Measurements from ENCODE around the gene FKBP6. TPM values are rescaled to one million over a fixed set of nuclear protein-coding genes. Genes with fewer than 3 reads are reported as not detected.
A peak's percentile ranks its signal among the peaks of the same experiment; 100 is the strongest.
"Not testable (repeated sequence)": the region's sequence is repeated elsewhere in the genome, so short reads cannot be mapped to it uniquely, and the experiment has no call there.

The FKBP6 gene, protein sequence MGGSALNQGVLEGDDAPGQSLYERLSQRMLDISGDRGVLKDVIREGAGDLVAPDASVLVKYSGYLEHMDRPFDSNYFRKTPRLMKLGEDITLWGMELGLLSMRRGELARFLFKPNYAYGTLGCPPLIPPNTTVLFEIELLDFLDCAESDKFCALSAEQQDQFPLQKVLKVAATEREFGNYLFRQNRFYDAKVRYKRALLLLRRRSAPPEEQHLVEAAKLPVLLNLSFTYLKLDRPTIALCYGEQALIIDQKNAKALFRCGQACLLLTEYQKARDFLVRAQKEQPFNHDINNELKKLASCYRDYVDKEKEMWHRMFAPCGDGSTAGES
- total RNA-seq (2016; rRNA removed; fragmentation: Illumina TruSeq; extraction: Trizol) (0.13 and 0.20 TPM in 2 replicates), polyA plus RNA-seq (2011; rRNA removed) (0.07 and 0.09 TPM in 2 replicates), polyA minus RNA-seq (2011; rRNA and poly(A)+ RNA removed; ENCODE audit: low replicate concordance) (0.10 TPM in 1 of 2 replicates, not detected in the other), Bru-seq, nascent RNA (percentile 22 among the genes with signal in this experiment), BruChase-seq, experiment 1, labeled RNA remaining after a 6-hour chase (percentile 14 among the genes with signal in this experiment), BruChase-seq, experiment 2, labeled RNA remaining after a 2-hour chase (percentile 14 among the genes with signal in this experiment)
- total RNA-seq (2016; cell fraction: cytosol; rRNA removed; fragmentation: Illumina TruSeq; extraction: Trizol; ENCODE audit: low read depth) = not detected in 2 replicates
- total RNA-seq (2016; cell fraction: insoluble cytoplasmic fraction; rRNA removed; fragmentation: Illumina TruSeq; extraction: Trizol) = 0.15 and 0.16 TPM in 2 replicates
- total RNA-seq (2016; cell fraction: membrane; rRNA removed; fragmentation: Illumina TruSeq; extraction: Trizol) = 0.17 and 0.22 TPM in 2 replicates
- total RNA-seq (2016; cell fraction: nucleus; rRNA removed; fragmentation: Illumina TruSeq; extraction: Trizol) = 0.22 TPM in 1 of 2 replicates, not detected in the other
- polyA plus RNA-seq (2011; cell fraction: cytosol; rRNA removed) = 0.07 and 0.09 TPM in 2 replicates
- polyA plus RNA-seq (2011; cell fraction: nucleus; rRNA removed) = 0.08 TPM in 1 of 2 replicates, not detected in the other
- polyA plus RNA-seq (2012) = 0.07 and 0.12 TPM in 2 replicates
- not detected in 2 replicates for polyA plus RNA-seq (2016; cell fraction: cytosol; fragmentation: Illumina TruSeq; extraction: Trizol; ENCODE audit: low read depth)
- 0.21 and 0.26 TPM in 2 replicates for polyA plus RNA-seq (2016; cell fraction: insoluble cytoplasmic fraction; fragmentation: Illumina TruSeq; extraction: Trizol; ENCODE audit: low read depth)
- 0.10 TPM in 1 of 2 replicates, not detected in the other for polyA plus RNA-seq (2016; cell fraction: membrane; fragmentation: Illumina TruSeq; extraction: Trizol; ENCODE audit: low read depth)
- polyA plus RNA-seq (2016; cell fraction: nucleus; fragmentation: Illumina TruSeq; extraction: Trizol; ENCODE audit: insufficient read depth, low read depth) = 0.49 TPM in 1 of 2 replicates, not detected in the other
- not detected in 2 replicates for polyA minus RNA-seq (2011; cell fraction: cytosol; rRNA and poly(A)+ RNA removed)
- 0.13 TPM in 1 of 2 replicates, not detected in the other for polyA minus RNA-seq (2011; cell fraction: nucleus; rRNA and poly(A)+ RNA removed)
- long read RNA-seq, experiment 1 = 0 reads
- long read RNA-seq, experiment 2 = 0 reads

DNA sequence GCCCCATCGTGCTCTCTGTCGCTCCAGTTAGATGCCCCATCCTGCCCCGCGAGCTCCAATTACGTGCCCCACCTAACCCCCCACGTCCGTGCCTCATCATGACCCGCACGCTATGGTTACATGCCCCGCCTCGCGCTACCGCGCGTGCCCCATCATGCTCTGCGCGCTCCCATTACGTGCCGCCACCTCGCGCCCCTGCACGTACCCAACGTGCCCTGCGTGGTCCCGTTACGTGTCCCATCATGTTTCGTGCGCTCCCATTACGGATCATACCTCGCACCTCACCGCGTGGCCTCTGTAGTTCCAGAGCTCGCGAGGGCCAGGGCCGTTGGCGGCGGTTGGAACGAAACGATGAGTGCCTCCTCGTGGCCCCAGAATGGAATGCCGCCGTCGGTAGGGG lies at the start of gene FKBP6, which contains the start of gene TRIM50:
Gene FKBP6 (plus strand): TSS at position 240 of the 400 bp plus-strand sequence. CDS start 268 bp downstream, outside the sequence.
Gene TRIM50 (minus strand): TSS at position 161 of the 400 bp plus-strand sequence. CDS start 3,295 bp downstream, outside the sequence.
- H3K79me2 ChIP-seq (ENCODE audit: insufficient read depth, low read length); H3K9me3 ChIP-seq (ENCODE audit: low read length); H3K4me2 ChIP-seq (ENCODE audit: low read depth, low read length); H3K27ac ChIP-seq (ENCODE audit: extremely low read length, insufficient read depth, low read length); H4K20me1 ChIP-seq (ENCODE audit: insufficient read depth, low read length); CTCF ChIA-PET (ENCODE audit: low intra/inter-chr PET ratio, low total read pairs); ATAC-seq; FAIRE-seq; DNase-seq (ENCODE audit: low spot score); H3K4me3 ChIP-seq (replicated peaks in 1 of 3; ENCODE audit: insufficient read depth in 1 of 3, low read depth in 2 of 3, low read length in 3 of 3); in situ Hi-C loops (cut with HindIII; ENCODE audit: extremely low pct_ligation_motif_present, low pct_unique_long_range_greater_than_20kb); H2AFZ ChIP-seq (ENCODE audit: low read length); H3K9ac ChIP-seq (ENCODE audit: insufficient read depth, low read depth, low read length); POLR2A ChIA-PET; H3K36me3 ChIP-seq (replicated peaks in 1 of 2; ENCODE audit: control insufficient read depth in 1 of 2, insufficient read depth in 2 of 2, low read length in 2 of 2); intact Hi-C loops (cut with micrococcal nuclease; ENCODE audit: unreplicated experiment); BruUV-seq (replicated peaks): not testable (repeated sequence)
- Histone ChIP-seq H3K4me1 (ENCODE audit: insufficient read depth, low read length) (peaks cover 67% of the 10 kb centered on the region), H3K27me3 (ENCODE audit: control insufficient read depth in 1 of 2, insufficient read depth in 2 of 2, low read length in 2 of 2) (peaks cover 2 to 14% of the 10 kb centered on the region in 2 experiments; a peak in 2 of 5 replicates)
- 92% methylated on average over 43 of the region's 43 CpGs for WGBS (ENCODE audit: low lambda C conversion rate)

DNA sequence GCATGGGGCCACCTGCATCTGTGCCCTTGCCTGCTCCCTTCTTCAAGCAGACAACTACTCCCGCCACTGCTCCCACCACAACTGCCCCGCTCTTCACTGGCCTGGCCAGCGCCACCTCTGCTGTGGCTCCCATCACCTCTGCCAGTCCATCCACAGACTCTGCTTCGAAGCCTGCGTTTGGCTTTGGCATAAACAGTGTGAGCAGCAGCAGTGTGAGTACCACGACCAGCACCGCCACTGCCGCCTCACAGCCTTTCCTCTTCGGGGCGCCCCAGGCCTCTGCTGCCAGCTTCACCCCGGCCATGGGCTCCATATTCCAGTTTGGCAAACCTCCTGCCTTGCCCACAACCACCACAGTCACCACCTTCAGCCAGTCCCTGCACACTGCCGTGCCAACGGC lies 30.7 kb upstream of the FKBP6 start:
- CTCF ChIA-PET (ENCODE audit: low intra/inter-chr PET ratio, low total read pairs); intact Hi-C loops (cut with micrococcal nuclease; ENCODE audit: unreplicated experiment); H3K9ac ChIP-seq (ENCODE audit: insufficient read depth, low read depth, low read length); H4K20me1 ChIP-seq (ENCODE audit: insufficient read depth, low read length); POLR2A ChIA-PET; BruUV-seq (replicated peaks); in situ Hi-C loops (cut with HindIII; ENCODE audit: extremely low pct_ligation_motif_present, low pct_unique_long_range_greater_than_20kb); H3K27me3 ChIP-seq (ENCODE audit: control insufficient read depth in 1 of 2, insufficient read depth in 2 of 2, low read length in 2 of 2); H3K4me1 ChIP-seq (ENCODE audit: insufficient read depth, low read length); ATAC-seq; H3K79me2 ChIP-seq (ENCODE audit: insufficient read depth, low read length); H3K9me3 ChIP-seq (ENCODE audit: low read length); FAIRE-seq; H3K4me3 ChIP-seq (replicated peaks in 1 of 3; ENCODE audit: insufficient read depth in 1 of 3, low read depth in 2 of 3, low read length in 3 of 3); H3K27ac ChIP-seq (ENCODE audit: extremely low read length, insufficient read depth, low read length); H3K36me3 ChIP-seq (replicated peaks in 1 of 2; ENCODE audit: control insufficient read depth in 1 of 2, insufficient read depth in 2 of 2, low read length in 2 of 2); DNase-seq (ENCODE audit: low spot score); H3K4me2 ChIP-seq (ENCODE audit: low read depth, low read length); H2AFZ ChIP-seq (ENCODE audit: low read length): not testable (repeated sequence)
- no CpG with 5 or more reads among the region's 13 CpGs for WGBS (ENCODE audit: low lambda C conversion rate)

DNA sequence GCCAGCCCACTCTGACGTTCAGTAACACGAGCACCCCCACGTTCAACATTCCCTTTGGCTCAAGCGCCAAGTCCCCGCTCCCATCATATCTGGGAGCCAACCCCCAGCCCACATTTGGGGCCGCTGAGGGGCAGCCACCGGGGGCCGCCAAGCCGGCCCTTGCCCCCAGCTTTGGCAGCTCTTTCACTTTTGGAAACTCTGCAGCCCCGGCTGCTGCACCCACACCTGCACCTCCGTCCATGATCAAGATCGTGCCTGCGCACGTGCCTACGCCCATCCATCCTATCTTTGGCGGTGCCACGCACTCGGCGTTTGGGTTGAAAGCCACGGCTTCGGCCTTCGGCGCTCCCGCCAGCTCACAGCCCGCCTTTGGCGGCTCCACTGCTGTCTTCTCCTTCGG lies 30.3 kb upstream of the FKBP6 start:
- FAIRE-seq; H3K4me1 ChIP-seq (ENCODE audit: insufficient read depth, low read length); H3K9me3 ChIP-seq (ENCODE audit: low read length); H3K4me3 ChIP-seq (replicated peaks in 1 of 3; ENCODE audit: insufficient read depth in 1 of 3, low read depth in 2 of 3, low read length in 3 of 3); POLR2A ChIA-PET; in situ Hi-C loops (cut with HindIII; ENCODE audit: extremely low pct_ligation_motif_present, low pct_unique_long_range_greater_than_20kb); intact Hi-C loops (cut with micrococcal nuclease; ENCODE audit: unreplicated experiment); H3K36me3 ChIP-seq (replicated peaks in 1 of 2; ENCODE audit: control insufficient read depth in 1 of 2, insufficient read depth in 2 of 2, low read length in 2 of 2); H3K4me2 ChIP-seq (ENCODE audit: low read depth, low read length); H3K79me2 ChIP-seq (ENCODE audit: insufficient read depth, low read length); H3K27ac ChIP-seq (ENCODE audit: extremely low read length, insufficient read depth, low read length); H3K27me3 ChIP-seq (ENCODE audit: control insufficient read depth in 1 of 2, insufficient read depth in 2 of 2, low read length in 2 of 2); ATAC-seq; DNase-seq (ENCODE audit: low spot score); CTCF ChIA-PET (ENCODE audit: low intra/inter-chr PET ratio, low total read pairs); BruUV-seq (replicated peaks); H3K9ac ChIP-seq (ENCODE audit: insufficient read depth, low read depth, low read length); H2AFZ ChIP-seq (ENCODE audit: low read length); H4K20me1 ChIP-seq (ENCODE audit: insufficient read depth, low read length): not testable (repeated sequence)
- WGBS (ENCODE audit: low lambda C conversion rate) = 87% methylated on average over 18 of the region's 27 CpGs

Measured in HepG2 (cell line).